ENCODE data around the gene HIVEP1. TPM values are rescaled to one million over a fixed set of nuclear protein-coding genes. Genes with fewer than 3 reads are reported as not detected.

Gene HIVEP1
- total RNA-seq, 2 experiments from 2014 or later = 22.1 to 22.6 TPM

DNA sequence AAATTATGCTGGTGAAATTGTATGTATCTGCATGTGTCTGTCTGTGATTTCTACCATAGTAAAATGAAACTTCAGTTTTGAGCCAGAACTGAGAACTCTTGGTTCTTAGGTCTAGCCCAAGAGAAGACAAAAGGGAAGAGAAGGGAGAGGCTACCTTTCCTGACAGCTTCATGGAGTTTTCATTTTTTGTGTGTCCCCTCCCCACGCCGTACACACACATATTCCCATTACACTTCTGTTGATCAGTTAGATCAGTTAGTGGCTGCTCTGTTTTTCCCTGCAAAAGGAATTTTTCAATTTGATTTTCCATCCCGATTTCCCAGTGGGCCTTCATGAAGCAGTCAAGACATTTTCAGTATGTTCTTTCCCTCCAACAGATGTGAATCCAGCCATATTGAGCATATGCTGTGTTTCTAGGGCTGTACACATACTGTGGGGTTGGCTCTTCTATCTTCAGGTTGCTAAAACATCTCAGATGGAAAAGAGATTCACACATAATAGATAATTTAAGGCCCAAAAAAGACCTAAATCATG is 52.5 kb downstream of the HIVEP1 start:
- Histone ChIP-seq H3K79me2 (ENCODE audit: insufficient read depth, low read depth, low read length) (peaks cover 31% of the 10 kb centered on the region; the same call in 1 of the 2 replicates), H3K4me2 (ENCODE audit: low read length) (peak overlapping the region; percentile 39; the same call in 1 of the 2 replicates)

DNA sequence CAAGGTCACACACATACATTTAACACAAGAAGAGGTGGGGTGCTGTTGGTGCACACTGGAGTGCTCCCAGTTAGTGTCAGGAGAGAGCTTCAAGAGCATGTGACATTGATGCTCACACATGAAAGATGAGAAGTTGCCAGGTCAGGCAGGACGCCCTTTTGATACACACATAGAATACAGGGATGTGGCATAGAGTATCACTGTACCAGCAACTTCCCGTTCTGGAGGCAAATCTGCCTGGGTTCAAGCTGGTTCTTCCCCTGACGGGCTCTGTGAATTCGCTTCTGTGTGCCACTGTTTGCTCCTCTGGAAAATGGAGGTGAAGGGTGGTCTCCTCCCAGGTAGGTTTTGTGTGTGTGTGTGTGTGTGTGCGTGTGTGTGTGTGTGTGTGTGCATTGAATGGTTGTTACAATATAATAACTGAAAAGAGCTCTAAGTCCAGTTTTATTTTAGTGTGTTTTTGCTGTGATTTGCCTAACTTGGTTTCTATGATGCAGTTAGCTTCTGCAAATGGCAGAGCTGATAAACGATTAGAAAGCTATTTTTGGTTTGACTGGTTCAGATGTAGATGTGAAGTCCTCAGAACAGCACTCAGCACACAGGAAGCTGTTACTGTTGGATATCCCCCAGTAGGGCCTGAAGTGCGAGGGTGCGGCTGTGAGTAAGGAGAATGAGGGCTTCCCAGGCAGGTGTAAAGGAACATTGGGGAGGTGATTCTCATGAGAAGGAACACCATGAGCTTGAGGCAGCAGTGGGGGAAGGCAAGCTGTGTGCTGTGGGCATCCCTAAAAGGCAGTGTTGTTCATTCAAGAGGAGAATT is 53.4 kb downstream of the HIVEP1 start:
- peak; percentile 23 for DNase-seq (ENCODE audit: low spot score)
- Histone ChIP-seq H3K4me1 (ENCODE audit: insufficient read depth, low read length, poor library complexity, severe bottlenecking) (peaks cover 35% of the 10 kb centered on the region), H3K4me2 (ENCODE audit: low read length) (peak overlapping the region; percentile 39; the same call in 1 of the 2 replicates), H4K20me1 (ENCODE audit: insufficient read depth, low read length) (peaks cover 3% of the 10 kb centered on the region; the same call in 1 of the 2 replicates), H3K4me3 (ENCODE audit: low read depth, low read length, poor library complexity, severe bottlenecking) (no peak overlapping the region), H3K27ac (ENCODE audit: low read depth, low read length, poor library complexity, severe bottlenecking) (no peak overlapping the region), H2AFZ (ENCODE audit: low read length) (no peak overlapping the region), H3K36me3 (ENCODE audit: insufficient read depth, low read length) (peaks cover 4% of the 10 kb centered on the region; the same call in 1 of the 2 replicates), H3K9me3 (ENCODE audit: low read length) (no peaks in the 10 kb centered on the region), H3K9me2 (ENCODE audit: insufficient read depth, low read length) (no peaks in the 10 kb centered on the region), H3K79me2 (ENCODE audit: insufficient read depth, low read depth, low read length) (peaks cover 26% of the 10 kb centered on the region; the same call in 1 of the 2 replicates)
- TF ChIP-seq EZH2phosphoT487 (IDR thresholded peaks at IDR 0.05; ENCODE audit: borderline replicate concordance, low read depth, low read length) = no peak
- TF ChIP-seq, protein P1, sequence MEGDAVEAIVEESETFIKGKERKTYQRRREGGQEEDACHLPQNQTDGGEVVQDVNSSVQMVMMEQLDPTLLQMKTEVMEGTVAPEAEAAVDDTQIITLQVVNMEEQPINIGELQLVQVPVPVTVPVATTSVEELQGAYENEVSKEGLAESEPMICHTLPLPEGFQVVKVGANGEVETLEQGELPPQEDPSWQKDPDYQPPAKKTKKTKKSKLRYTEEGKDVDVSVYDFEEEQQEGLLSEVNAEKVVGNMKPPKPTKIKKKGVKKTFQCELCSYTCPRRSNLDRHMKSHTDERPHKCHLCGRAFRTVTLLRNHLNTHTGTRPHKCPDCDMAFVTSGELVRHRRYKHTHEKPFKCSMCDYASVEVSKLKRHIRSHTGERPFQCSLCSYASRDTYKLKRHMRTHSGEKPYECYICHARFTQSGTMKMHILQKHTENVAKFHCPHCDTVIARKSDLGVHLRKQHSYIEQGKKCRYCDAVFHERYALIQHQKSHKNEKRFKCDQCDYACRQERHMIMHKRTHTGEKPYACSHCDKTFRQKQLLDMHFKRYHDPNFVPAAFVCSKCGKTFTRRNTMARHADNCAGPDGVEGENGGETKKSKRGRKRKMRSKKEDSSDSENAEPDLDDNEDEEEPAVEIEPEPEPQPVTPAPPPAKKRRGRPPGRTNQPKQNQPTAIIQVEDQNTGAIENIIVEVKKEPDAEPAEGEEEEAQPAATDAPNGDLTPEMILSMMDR (conservative IDR thresholded peaks at IDR 0.05; ENCODE audit: low read length) = no peak
- intact Hi-C loops (cut with micrococcal nuclease; ENCODE audit: unreplicated experiment) = no loop called here
- ChIA-PET CTCF (ENCODE audit: unreplicated experiment) (interaction anchor here (0.9 to 1.7 kb wide), 2 partner anchors 9 to 10 kb away, joined by 3 to 5 read pairs; no protein-coding TSS in a partner anchor), POLR2A (interaction anchor here (0.8 to 2.8 kb wide), 9 partner anchors 10 to 304 kb away, joined by 3 to 9 read pairs (median 4); no protein-coding TSS in a partner anchor)
- no TSS peak for BruUV-seq (replicated peaks)

More for the DNA sequence above, 52.5 kb downstream of the HIVEP1 start:
- intact Hi-C loops (cut with micrococcal nuclease; ENCODE audit: unreplicated experiment) = no loop called here
- H4K20me1 ChIP-seq (ENCODE audit: insufficient read depth, low read length) = peaks cover 3% of the 10 kb centered on the region; the same call in 1 of the 2 replicates
- TF ChIP-seq EZH2phosphoT487 (IDR thresholded peaks at IDR 0.05; ENCODE audit: borderline replicate concordance, low read depth, low read length) = no peak
- TF ChIP-seq, protein P1 (conservative IDR thresholded peaks at IDR 0.05; ENCODE audit: low read length) = no peak
- no peak for DNase-seq (ENCODE audit: low spot score)
- H3K36me3 ChIP-seq (ENCODE audit: insufficient read depth, low read length) = peaks cover 4% of the 10 kb centered on the region; the same call in 1 of the 2 replicates
- H2AFZ ChIP-seq (ENCODE audit: low read length) = no peak overlapping the region
- no peak overlapping the region for H3K27ac ChIP-seq (ENCODE audit: low read depth, low read length, poor library complexity, severe bottlenecking)
- no peaks in the 10 kb centered on the region for H3K9me2 ChIP-seq (ENCODE audit: insufficient read depth, low read length)
- POLR2A ChIA-PET = interaction anchor here (1.2 to 2.1 kb wide), 2 partner anchors 11 to 13 kb away, joined by 5 to 8 read pairs; no protein-coding TSS in a partner anchor
- peaks cover 41% of the 10 kb centered on the region for H3K4me1 ChIP-seq (ENCODE audit: insufficient read depth, low read length, poor library complexity, severe bottlenecking)
- CTCF ChIA-PET (ENCODE audit: unreplicated experiment) = no interaction called here
- BruUV-seq (replicated peaks) = no TSS peak
- H3K9me3 ChIP-seq (ENCODE audit: low read length) = no peaks in the 10 kb centered on the region
- no peak overlapping the region for H3K4me3 ChIP-seq (ENCODE audit: low read depth, low read length, poor library complexity, severe bottlenecking)
